RWPE2 (cell line): ENCODE measurements around the gene EPM2A.
"Not testable (repeated sequence)": the region's sequence is repeated elsewhere in the genome, so short reads cannot be mapped to it uniquely, and the experiment has no call there.

Experiments used
- ATAC-seq: fragments of 200-7000 bp; cut with Tn5 transposase; 3 replicates; pipeline ENCODE4 v1.9.1; 2021; ENCODE audit warnings: low read depth
- DNase-seq: peaks from one replicate; pipeline ENCODE4 v3.0.0-alpha.2; 2020; ENCODE audit warnings: low spot score
- H3K27ac ChIP-seq: fragments of 450-650 bp; 2 replicates; pipeline ENCODE4 v1.5.1; 2017; ENCODE audit warnings: mild to moderate bottlenecking; ENCODE audit not compliant: poor library complexity, severe bottlenecking
- H3K27me3 ChIP-seq: fragments of 250-450 bp; sonication (Bioruptor Pico); 2 replicates; pipeline ENCODE4 v1.5.1; 2021; ENCODE audit warnings: mild to moderate bottlenecking, moderate library complexity; ENCODE audit not compliant: insufficient read depth, poor library complexity, severe bottlenecking
- H3K36me3 ChIP-seq: fragments of 250-450 bp; sonication (Bioruptor Pico); 2 replicates; pipeline ENCODE4 v1.5.1; 2020; ENCODE audit warnings: low read depth, mild to moderate bottlenecking, moderate library complexity
- H3K4me1 ChIP-seq: fragments of 250-450 bp; sonication (Bioruptor Pico); 2 replicates; pipeline ENCODE4 v1.5.1; 2021; ENCODE audit warnings: mild to moderate bottlenecking, moderate library complexity; ENCODE audit not compliant: insufficient read depth, poor library complexity, severe bottlenecking
- H3K4me3 ChIP-seq: fragments of 250-450 bp; sonication (Bioruptor Pico); 2 replicates; pipeline ENCODE4 v1.5.1; 2021; ENCODE audit warnings: mild to moderate bottlenecking, moderate library complexity; ENCODE audit not compliant: severe bottlenecking
- H3K9me3 ChIP-seq: fragments of 250-450 bp; sonication (Bioruptor Pico); 2 replicates; pipeline ENCODE4 v1.5.1; 2021; ENCODE audit warnings: mild to moderate bottlenecking, moderate library complexity; ENCODE audit not compliant: severe bottlenecking
- TF ChIP-seq, protein P1 (sequence below): fragments of 450-650 bp; IDR thresholded peaks from one replicate; pipeline ENCODE4 v1.5.1; 2017; ENCODE audit warnings: mild to moderate bottlenecking, moderate library complexity; ENCODE audit not compliant: poor library complexity, severe bottlenecking

The EPM2A gene

DNA sequence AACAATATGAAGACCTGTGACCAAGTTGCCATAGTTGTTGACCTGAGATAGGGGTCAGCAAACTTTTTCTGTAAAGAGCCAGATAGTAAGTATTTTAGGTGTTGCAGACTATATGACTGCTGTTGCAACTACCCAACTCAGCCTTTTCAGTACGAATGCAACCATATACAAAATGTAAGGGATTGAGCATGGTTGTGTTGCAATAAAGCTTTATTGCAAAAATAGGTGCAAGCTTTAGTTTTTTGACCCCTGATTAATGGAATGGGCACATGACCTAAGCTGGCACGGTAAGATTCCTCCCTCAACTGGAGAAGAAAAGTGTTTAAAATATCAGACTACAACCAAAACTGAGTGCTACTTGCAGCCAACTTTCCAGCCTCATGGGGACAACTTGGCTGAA is 17.3 kb upstream of the EPM2A start:
- Histone ChIP-seq H3K4me1 (peaks cover 18% of the 10 kb centered on the region), H3K27ac (no peak overlapping the region), H3K36me3 (no peaks in the 10 kb centered on the region), H3K27me3 (no peaks in the 10 kb centered on the region), H3K9me3 (no peaks in the 10 kb centered on the region), H3K4me3 (no peak overlapping the region)
- TF ChIP-seq, protein P1, sequence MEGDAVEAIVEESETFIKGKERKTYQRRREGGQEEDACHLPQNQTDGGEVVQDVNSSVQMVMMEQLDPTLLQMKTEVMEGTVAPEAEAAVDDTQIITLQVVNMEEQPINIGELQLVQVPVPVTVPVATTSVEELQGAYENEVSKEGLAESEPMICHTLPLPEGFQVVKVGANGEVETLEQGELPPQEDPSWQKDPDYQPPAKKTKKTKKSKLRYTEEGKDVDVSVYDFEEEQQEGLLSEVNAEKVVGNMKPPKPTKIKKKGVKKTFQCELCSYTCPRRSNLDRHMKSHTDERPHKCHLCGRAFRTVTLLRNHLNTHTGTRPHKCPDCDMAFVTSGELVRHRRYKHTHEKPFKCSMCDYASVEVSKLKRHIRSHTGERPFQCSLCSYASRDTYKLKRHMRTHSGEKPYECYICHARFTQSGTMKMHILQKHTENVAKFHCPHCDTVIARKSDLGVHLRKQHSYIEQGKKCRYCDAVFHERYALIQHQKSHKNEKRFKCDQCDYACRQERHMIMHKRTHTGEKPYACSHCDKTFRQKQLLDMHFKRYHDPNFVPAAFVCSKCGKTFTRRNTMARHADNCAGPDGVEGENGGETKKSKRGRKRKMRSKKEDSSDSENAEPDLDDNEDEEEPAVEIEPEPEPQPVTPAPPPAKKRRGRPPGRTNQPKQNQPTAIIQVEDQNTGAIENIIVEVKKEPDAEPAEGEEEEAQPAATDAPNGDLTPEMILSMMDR = no peak
- ATAC-seq (no peak), DNase-seq (no peak)

DNA sequence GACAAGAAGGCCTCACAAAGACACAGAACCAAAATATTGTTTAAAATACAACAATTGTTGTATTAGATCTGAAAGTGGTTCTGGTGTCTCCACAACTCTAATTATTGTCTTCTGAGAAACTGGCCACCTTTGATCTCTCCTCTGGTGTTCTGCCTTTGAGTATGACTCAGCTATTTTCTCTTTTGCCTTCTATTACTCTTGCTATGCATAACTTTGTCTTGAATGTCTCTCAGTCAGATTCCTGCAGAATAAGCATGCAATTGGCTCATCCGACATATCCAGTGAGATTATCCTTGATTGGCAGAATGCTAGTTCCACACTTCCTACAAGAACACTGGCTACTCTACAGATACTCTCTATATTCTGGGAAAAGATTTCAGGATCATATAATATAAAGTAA is 14.3 kb upstream of the EPM2A start:
- ATAC-seq (peak; percentile 85), DNase-seq (no peak)
- TF ChIP-seq, protein P1 = no peak
- Histone ChIP-seq H3K36me3 (no peaks in the 10 kb centered on the region), H3K27me3 (no peaks in the 10 kb centered on the region), H3K9me3 (no peaks in the 10 kb centered on the region), H3K27ac (no peak overlapping the region), H3K4me3 (no peak overlapping the region), H3K4me1 (peaks cover 16% of the 10 kb centered on the region)

DNA sequence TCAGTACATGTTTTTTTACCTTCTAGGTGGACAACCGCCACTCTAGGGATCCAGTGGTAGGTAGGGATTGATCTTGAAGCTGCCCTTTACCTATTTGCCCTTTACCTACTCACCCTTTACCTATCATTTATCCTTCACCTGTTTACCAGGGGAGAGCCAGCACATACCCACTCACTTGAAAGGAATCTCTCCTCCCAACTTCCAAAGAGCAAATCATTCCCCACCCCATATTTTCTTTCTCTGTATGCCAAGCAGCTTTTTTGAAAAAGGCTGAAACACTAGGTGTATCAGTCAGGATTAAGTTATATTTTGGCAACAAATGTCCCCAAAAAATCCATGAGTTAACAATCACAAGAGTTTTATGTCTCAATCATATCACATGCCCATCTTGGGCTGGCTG is 10.5 kb upstream of the EPM2A start:
- DNase-seq = no peak
- no peaks in the 10 kb centered on the region for H3K27me3 ChIP-seq
- no peaks in the 10 kb centered on the region for H3K9me3 ChIP-seq
- no peak for ATAC-seq
- no peaks in the 10 kb centered on the region for H3K36me3 ChIP-seq
- TF ChIP-seq, protein P1 = no peak
- H3K4me3 ChIP-seq = no peak overlapping the region
- H3K4me1 ChIP-seq = peaks cover 21% of the 10 kb centered on the region
- H3K27ac ChIP-seq = no peak overlapping the region

DNA sequence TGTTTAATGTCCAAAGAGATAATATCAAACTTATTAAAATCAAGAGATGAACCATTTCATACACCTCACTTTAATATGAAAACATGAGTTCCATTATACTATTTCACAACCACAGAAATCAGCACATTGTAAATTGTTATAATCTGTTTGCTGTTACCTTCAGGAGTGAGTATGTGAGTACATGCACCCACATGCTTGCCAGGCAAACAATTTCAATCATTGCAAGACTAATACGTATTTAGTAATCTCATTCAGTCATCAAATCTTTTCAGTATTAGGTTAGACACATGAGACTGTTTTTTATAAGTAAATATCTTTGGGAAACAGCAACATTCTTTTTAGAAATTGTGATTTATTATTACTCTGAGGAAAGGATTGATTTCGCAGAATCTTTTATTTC is 9.3 kb upstream of the EPM2A start:
- ATAC-seq (peak; percentile 80), DNase-seq (no peak)
- H3K9me3 ChIP-seq = no peaks in the 10 kb centered on the region
- H3K4me1 ChIP-seq = peaks cover 18% of the 10 kb centered on the region
- no peaks in the 10 kb centered on the region for H3K27me3 ChIP-seq
- no peak overlapping the region for H3K4me3 ChIP-seq
- no peaks in the 10 kb centered on the region for H3K36me3 ChIP-seq
- TF ChIP-seq, protein P1 = no peak
- peak overlapping the region; percentile 10 for H3K27ac ChIP-seq

DNA sequence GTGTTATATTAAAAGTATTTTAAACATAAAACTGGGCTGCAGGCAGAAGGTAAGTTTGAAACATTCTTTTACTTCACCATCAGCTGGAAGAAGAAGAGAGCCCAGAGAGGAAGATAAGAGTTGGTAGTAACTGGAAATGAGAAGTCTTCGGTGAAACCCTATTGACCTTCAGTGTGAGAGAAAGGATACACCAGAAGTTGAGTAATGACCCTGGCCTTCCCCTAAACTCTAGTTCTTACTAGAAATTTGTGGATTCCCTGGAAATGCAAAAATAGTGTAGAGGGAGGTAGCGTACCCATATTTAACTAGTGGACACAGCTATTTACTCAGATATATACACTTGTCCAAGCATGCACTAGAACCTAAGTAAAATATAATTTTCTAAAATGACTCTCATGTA is 8.0 kb upstream of the EPM2A start:
- no peak for DNase-seq
- TF ChIP-seq, protein P1 = no peak

DNA sequence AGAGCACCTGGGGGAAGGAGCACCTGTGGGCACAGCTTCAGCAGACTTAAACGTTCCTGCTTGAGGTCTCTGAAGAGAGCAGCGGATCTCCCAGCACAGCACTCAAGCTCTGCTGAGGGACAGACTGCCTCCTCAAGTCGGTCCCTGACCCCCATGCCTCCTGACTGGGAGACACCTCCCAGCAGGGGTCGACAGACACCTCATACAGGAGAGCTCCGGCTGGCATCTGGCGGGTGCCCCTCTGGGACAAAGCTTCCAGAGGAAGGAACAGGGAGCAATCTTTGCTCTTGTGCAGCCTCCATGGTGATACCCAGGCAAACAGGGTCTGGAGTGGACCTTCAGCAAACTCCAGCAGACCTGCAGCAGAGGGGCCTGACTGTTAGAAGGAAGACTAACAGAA is 7.2 kb upstream of the EPM2A start:
- not testable (repeated sequence) for H3K27ac ChIP-seq, H3K27me3 ChIP-seq, H3K9me3 ChIP-seq, H3K36me3 ChIP-seq, H3K4me3 ChIP-seq, ATAC-seq, DNase-seq
- peaks cover 18% of the 10 kb centered on the region for H3K4me1 ChIP-seq

More for the DNA sequence above, 8.0 kb upstream of the EPM2A start:
- ATAC-seq = no peak
- Histone ChIP-seq H3K27me3 (no peaks in the 10 kb centered on the region), H3K27ac (no peak overlapping the region), H3K9me3 (no peaks in the 10 kb centered on the region), H3K36me3 (no peaks in the 10 kb centered on the region), H3K4me1 (peaks cover 18% of the 10 kb centered on the region), H3K4me3 (no peak overlapping the region)

DNA sequence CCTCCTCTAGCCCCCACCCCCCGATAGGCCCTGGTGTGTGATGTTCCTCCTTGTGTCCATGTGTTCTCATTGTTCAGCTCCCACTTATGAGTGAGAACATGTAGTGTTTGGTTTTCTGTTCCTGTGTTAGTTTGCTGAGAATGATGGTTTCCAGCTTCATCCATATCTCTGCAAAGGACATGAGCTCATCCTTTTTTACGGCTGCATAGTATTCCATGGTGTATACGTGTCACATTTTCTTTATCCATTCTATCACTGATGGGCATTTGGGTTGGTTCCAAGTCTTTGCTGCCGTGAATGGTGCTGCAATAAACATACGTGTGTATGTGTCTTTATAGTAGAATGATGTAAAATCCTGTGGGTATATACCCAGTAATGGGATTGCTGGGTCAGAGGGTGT is 4.4 kb upstream of the EPM2A start:
- H3K4me3 ChIP-seq, H3K27me3 ChIP-seq, H3K27ac ChIP-seq, H3K9me3 ChIP-seq, ATAC-seq, H3K36me3 ChIP-seq, DNase-seq, H3K4me1 ChIP-seq: not testable (repeated sequence)
